Fibroblast of skin of abdomen (primary cell): ENCODE data around the gene RASGRF2.

Source experiments
- DNase-seq: peaks from one replicate; pipeline ENCODE4 v3.0.0-alpha.2; 2013

RASGRF2 gene

DNA sequence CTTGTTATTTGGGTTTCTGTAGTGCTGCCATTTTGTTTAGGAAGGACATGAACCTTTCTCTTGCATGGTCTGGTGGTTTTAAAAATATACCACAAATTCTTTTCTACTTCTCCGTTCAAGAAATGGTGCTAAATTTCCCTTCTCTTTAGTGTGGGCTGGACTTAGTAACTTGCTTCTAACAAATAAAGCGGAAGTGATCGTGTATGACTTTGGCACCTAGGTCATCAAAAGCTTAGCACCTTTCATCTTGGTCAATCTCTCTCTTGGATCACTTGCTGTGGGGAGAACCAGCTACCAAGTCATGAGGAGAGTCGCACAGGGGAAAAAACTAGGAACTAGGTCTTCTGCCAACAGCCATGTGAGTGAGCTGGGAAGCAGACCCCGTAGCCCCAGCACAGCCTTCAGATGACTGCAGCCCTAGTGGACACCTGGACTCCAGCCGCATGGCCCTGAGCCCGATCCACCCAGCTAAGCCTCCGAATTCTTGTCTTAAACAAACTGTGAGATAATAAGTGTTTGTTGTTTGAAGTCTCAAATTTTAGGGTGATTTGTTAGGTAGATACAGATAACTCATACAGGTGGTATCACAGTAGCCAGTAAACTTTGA lies 185.3 kb downstream of the RASGRF2 start:
- no peak for DNase-seq

DNA sequence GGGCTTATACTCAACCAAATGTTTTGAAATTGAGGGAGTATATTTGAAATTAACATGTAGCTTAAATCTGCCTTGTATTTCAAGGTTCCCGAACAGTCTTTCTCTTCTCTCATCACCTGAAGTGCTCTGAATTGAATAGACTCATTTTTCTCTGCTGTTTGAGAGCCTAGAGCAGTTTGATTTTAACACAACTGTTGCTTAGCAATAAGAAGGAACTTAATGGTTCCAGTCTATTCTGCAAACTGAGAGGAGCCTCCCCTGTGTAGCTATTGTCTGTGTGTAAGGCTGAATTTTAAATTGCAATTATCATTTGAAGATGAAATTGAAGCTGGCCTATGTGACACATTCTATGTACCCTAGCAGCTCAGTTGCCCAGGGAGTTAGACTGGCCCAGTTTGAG lies 185.9 kb downstream of the RASGRF2 start:
- DNase-seq: no peak

DNA sequence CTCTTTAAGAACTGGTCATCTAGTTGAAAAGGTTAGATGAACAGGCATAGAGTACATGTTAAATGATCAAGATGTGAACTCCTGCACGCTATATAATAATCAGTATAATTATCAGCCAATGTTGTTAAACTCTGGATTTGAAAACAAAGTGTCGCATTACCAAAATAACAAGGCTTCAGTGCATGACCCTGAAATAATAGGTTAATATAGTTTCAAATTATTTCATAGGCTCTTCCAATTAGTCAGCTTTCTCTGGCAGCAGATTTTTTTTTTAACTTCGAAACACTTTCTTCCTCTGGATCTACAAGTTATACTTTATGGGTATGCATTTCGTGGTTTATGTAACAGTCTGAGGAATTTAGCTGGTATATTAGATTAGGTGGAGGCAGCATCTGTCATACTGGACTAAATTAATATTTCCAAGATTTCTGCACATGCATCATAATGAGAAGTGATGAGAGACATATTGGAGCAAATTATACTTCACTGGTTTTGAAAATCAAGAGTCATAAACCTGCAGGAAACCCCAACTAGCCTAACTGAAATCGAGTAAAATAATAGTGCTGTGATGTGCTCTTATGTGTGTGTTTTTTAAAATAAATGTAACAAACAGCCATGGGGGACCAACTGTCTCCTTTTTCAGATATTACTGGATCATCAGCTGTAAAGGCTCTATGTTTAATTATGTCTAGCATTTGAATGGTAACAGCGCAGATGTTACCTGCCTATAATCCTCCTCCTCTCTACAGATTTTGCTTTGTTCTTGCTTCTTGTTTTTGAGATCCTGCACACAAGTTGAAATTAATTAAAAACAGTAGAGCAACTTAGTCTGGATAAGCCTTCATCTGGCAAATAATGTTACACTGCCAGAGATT lies 187.1 kb downstream of the RASGRF2 start:
- no peak for DNase-seq

DNA sequence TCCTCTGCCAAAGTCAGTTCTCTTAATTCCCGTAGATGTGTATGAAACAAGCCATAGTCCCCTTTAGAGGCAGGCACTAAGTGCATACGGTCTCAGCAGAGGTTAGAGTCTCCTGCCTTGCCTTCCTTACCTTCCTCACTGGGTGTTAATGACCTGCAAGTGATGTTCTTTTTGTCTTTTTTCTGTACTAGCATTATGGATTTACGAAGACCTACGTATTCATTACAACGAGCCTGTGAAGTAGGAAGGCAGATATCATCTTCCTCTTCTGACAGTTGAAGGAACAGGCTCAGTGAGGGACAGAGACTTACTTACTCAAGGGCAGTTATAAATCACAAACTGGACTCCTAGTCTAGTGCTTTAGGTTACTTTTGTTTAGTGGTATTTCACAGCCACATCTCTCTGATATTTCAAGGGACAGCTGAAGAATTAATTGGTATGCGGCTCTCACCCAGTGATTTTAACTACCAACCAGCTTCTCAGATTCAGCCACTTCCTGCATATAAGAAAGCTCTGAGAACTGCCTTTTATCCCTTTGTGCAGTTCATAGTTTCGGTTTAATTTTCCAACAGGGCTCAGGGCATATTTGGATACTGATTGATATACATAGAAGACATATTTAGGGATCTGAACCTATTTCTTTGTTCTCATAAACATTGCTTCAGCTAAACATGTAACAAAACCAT lies 187.9 kb downstream of the RASGRF2 start:
- no peak for DNase-seq

DNA sequence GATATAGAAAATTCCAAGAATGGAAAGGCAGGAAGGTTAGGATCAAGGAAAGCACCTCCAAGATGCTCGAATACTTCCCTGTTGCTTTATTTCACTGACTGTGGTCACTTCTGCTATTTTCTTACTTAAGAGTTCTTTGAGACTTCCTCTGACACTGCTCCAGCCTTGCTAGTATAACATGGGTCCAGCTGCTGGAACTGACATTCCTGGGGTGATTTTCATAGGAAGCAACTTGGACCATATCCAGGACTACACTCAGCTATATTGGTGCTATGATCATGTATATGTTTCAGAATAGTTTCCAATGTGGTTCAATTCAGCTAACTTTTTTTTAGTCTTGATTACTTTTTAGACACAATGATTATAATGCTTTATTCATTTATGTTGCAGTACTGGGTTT lies 191.4 kb downstream of the RASGRF2 start:
- DNase-seq: peak; percentile 76

DNA sequence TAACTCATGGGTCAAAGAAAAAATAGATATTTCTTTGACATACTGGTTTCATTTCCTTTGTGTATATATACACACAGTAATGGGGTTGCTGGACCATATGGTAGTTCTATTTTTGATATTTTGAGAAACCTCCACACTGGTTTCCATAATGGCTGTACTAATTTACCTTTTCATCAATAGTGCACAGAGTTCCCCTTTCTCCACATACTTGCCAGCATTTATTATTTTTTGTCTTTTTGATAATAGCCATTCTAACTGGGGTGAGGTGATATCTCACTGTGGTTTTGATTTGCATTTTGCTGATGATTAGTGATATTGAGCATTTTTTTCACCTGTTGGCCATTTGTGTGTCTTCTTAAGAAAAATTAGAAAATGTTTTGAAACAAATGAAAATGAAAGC lies 194.6 kb downstream of the RASGRF2 start:
- DNase-seq: no peak

DNA sequence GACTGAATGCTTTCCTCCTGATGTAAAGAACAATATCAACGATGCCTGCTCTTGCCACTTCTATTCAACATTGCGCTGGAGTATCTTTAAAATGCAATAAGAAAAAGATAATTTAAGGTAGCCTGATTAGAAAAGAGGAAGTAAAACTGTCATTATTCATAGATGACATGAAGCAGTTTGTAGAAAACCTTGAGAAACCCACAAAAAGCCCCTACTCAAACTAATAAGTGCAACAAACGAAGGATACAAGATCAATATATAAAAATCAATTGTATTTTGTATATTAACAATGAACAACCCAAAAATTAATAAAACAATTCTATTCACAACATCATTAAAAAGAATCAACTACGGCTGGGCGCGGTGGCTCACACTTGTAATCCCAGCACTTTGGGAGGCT lies 196.6 kb downstream of the RASGRF2 start:
- DNase-seq: no peak

DNA sequence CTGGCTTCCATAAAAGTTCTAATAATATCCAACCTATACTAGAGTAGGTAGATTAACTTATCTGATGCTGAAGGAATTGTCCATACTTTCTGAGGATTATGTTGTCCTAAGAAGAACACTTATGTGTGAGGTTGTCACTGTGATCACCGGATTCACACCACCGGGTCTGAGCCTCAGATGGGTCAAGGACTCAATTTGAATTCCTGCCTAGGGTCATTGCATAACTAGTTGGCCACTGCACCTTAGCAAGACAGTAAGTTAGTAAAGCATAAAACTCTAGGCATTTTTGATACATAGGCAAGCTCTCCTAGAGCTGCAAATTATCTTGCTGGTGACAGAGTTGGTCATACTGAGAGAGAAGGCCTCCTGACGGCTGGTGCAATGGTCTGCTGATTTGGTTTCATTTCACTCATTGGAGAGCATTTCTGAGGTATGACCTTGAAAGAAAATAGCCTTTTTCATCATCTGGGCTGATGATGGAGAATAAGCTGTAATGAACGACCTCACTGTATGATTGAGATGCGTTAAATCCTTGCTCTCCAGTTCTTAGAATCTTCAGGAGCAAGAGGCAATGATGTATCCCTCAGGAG lies 200.9 kb downstream of the RASGRF2 start:
- no peak for DNase-seq

DNA sequence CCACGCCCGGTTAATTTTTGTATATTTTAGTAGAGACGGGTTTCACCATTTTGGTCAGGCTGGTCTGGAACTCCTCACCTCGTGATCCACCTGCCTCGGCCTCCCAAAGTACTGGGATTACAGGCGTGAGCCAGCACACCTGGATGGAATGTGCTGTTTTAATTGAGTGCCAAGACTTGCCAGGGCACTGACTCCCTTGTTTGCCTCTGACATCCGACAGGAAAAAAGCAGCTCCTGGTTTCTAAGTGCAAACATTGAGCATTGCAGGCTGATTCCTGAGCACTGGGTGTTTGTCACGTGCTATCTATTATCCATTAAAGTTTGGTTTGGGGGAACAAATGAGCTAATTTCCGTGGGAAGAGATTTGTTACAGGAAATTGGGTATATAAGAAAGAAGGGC lies 202.3 kb downstream of the RASGRF2 start:
- DNase-seq: no peak

DNA sequence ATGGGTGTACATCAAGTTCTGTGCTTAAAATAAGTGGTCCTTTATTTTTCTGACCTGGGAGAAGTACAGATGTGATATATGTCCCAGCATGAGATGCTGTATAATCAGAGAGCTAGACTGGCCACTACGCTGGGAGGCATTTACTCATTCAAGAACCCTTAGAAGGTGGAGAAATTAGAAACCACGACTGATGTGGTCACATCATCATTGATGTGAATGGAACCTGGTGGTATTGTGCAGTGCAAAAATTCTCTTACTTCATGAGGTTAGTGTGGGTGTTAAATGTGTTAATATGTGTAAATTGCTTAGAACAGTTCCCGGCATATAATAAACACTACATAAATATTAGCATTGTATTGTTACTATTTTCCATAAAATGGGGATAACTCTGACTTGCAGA lies 203.5 kb downstream of the RASGRF2 start:
- no peak for DNase-seq

DNA sequence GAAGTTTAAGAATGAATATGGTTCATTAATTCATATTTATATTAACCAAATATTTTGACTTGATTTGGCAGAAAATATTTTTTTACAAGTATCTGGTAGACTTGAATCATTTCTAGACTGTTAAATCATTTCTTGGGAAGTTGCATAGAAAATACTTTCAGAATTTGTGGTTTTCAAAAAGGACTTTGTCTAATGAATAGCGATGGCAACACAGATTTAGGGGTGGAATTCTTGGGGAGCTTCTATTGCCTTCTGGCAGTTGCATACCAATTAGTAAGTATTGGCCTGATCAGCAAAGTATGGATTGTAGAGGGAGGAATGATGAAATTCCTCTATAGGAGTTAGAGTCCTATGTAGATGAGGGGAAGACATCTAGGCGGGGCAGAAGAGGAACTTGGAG lies 204.3 kb downstream of the RASGRF2 start:
- DNase-seq: peak; percentile 31

DNA sequence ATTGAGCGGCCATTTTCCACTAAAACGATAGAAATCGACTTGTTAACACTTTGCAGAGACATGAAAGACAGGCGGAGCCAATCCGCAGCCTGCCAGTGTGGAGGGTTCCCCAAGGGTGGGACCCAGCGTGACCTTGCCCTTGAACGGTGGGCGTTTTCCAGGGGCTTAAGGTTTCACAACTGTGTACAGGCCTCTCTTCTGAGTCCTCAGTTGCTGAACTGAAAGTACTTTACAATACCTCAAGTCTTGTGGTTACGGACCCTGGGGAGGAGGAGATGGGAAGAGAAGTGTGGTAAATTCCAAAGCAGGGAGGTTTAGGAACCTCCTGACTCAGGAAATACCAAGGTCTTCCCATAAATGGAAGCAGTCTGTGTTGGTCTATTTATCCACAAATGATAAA lies 204.8 kb downstream of the RASGRF2 start:
- DNase-seq: peak; percentile 72

DNA sequence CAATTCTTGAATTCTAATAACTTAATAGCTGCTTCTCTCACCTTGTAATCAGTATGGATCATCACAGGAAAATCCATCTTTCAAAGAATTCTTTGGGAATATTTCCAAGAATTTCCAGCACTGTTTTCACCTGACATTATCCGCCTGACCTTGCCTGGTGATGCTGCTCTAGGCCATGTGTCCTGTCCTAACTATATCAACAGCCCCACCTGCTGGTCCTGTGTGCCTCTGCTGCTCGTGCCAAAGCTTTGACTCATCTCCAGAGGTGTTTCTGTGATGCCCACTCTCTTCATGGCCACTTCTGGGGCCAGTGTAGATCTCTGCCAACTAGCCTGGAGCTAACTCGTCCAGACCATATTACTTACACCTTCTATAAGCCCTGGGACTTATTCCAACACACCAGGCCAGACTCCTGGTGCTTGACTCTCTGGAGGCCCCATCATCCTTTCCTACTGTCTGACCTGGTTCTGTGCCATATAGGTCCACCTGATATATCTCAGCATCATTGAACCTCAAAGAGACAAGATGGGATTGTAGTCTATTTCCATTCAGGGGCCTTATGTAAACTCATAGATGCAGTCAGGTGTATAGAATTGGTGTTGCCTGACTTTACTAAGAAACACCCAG lies 205.4 kb downstream of the RASGRF2 start:
- peak; percentile 66 for DNase-seq

DNA sequence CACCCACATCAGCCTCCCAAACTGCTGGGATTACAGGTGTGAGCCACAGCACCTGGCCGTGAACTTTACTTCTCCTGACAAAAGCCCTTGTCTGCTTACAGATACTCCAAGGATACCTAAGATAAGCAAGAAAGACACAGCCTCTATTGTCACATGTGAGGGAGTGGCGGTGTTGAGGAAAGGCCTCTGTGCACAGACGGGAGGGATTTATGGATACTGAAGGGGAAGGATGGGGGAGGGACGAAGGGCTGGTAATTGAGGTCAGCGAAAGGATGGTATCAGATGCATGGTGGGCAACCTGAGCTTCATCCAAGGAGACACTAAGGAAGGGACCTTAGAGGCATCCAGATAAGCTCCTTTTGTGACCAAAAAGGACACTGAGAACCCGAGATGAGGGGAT lies 206.3 kb downstream of the RASGRF2 start:
- DNase-seq: no peak

DNA sequence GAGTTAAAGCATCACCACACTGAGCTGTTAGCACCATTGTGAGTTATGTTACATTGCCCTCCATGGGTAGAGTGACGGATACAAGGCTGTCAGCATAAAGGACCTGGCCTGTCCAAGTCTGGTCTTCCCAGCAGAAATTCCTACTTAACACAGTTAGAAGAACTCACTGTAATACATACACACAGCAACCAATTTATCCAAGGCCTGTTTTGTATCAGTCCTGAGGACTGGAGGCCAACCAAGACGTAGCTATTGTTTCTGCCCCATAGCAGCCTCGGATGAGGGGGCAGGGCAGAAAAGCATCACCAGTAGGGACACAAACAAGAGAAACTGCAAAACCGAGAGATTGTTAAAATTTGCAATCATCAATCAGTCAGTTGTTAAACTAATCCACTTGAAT lies 206.9 kb downstream of the RASGRF2 start:
- DNase-seq: no peak

DNA sequence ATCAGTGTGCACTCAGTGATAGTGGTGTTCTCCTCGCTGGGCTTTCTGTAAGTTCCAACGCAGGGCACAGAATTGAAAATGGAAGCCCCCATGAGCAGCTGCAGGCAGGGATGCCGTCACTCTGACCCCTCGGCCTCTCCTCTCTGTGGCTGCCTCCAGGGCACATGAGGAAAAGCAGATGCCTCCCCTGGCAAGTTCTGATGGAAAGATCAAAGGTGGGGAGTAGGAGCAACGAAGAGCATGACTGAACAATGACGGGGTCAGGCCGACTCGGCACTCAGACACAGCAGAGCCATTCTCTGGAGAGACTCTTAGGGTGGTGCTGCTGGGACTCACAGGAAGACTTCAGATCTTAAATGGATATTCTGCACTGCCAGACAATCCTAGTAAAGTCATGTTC lies 207.4 kb downstream of the RASGRF2 start:
- DNase-seq: no peak

DNA sequence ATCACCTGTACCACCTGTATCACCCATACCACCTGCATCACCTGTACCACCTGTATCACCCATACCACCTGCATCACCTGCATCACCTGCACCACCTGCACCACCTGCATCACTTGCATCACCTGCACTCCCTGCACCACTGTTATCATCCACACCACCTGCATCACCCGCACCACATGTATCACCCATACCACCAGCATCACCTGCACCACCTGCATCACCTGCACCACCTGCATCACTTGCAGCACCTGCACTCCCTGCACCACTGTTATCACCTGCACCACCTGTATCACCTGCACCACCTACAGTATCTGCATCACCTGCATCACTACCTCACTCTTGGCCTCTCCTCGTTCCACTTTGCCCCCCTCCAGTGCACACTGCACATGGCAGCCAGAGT lies 209.8 kb downstream of the RASGRF2 start:
- DNase-seq: no peak

DNA sequence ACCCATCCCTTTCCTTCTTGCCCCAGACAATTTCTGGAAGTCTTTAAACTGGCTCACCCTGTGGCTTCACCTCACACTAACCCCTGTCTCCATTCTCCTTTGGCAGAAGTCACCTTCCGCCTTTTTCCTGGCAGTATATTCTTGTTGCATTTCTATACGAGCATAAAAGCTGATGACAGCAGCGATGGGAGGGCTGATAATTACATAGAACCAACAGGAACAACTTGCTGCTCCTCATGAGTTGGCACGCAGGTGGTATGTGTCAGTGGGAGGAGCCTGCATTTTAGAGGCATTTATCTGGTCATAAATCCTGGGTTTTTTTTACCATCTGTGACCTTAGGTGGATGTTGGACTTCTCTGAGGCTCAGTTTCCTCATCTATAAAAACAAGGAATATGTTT lies 211.6 kb downstream of the RASGRF2 start:
- DNase-seq: no peak

DNA sequence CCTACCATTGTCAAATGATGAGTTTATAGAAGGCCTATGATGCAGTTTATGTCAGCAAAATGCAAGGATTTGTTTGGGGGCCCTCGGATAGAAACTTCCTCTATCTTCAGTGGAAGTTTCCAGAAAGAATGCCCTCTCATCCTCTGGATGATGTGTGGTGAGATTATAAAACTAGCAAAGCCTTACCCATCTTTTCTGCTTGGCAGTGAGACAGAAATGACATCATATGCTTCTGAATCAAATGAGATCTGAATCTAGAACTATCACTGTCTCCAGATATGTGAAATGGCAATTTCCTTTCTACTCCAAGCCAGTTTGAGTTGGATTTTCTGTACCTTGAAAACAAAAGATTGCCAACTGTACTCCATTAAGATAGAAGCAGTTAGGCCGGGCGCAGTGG lies 212.5 kb downstream of the RASGRF2 start:
- DNase-seq: no peak

DNA sequence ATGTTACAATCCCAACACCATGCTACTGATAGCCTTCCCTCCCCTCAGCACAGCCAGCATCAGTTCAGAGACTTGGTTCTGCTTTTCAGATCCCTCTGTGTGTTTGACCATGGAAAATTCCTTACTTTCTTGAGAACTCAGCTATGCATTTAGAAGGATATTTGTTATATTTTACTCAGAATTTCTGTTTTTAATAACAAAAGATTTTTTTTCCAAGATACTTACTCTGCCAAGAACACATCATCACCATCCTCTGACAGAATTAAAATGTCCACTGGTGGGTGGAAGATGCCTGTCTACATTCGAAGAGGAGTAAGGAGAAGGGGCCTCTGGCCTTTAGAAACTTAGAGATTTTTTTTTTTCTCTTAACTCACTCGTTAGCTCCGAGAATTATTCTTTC lies 216.9 kb downstream of the RASGRF2 start:
- DNase-seq: no peak

DNA sequence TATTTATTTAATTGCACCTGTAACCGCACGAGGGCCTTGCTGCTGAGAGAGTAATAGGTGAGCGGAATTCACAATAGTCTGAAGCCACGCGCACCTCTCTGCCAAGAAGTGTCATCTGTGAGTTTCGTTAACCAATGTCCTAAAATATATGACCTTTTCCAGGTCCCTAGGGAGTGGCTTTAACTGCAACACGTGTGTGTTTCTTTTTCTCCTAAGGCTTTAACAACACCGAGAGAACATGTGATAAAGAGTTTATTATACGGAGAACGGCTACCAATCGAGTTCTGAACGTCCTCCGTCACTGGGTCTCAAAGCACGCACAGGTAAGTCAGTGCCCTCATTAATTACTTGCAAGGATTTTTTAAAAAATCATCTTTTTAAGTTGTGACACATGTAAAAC lies 219.8 kb downstream of the RASGRF2 start:
- DNase-seq: no peak

DNA sequence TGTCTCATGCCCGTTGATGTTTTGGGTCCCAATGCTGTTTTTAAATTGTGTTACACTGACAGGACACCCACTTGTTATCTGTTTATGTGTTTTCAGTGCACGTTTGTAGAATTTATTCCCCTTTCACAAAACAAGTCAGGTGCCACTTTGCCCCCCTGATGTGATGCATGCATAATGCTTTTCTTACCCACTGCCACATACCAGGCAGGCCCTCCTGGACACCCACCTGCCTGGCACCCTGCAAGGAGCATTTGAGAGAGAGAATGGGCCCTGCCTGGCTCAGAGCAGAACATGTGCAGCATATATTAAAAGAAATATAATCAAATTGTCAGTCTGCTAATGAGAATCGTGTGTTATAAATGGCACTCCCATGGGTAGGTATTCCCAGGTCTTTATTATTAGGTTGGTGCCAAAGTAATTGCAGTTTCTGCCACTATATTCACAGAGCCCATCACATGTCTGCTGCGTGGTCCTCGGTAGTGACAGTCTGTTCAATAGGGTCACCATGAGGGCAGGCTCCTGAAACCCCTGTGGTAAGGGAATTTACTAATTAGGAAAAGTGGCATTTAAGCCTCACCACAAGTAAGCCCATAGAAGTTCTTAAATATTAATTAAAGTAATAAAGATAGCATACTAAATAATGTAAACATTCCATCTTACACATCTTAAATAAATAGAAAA lies 220.8 kb downstream of the RASGRF2 start:
- no peak for DNase-seq
